IPS-NIHi7 (cell line): Measurements from ENCODE around the gene HS3ST3A1.

Experiments
- DNase-seq: peaks from one replicate; pipeline ENCODE4 v3.0.0; 2012; ENCODE audit warnings: mixed read lengths; ENCODE audit errors: extremely low spot score

The HS3ST3A1 gene

GRCh38 chr17:13598353-13599167 is 3.2 kb downstream of the HS3ST3A1 start:
- DNase-seq = no peak

- DNase-seq = peak; percentile 21
Observed at GRCh38 chr17:13597723-13598347, 3.9 kb downstream of the HS3ST3A1 start.

- DNase-seq = no peak
Observed at GRCh38 chr17:13596241-13596923, 5.3 kb downstream of the HS3ST3A1 start.

GRCh38 chr17:13595599-13595899 is 6.2 kb downstream of the HS3ST3A1 start:
- no peak for DNase-seq

GRCh38 chr17:13594762-13595598 is 6.7 kb downstream of the HS3ST3A1 start:
- peak; percentile 63 for DNase-seq

- no peak for DNase-seq
Observed at GRCh38 chr17:13594310-13594709, 7.4 kb downstream of the HS3ST3A1 start.

- DNase-seq = no peak
Observed at GRCh38 chr17:13593757-13594156, 8.0 kb downstream of the HS3ST3A1 start.

GRCh38 chr17:13593021-13593751 is 8.5 kb downstream of the HS3ST3A1 start:
- DNase-seq = no peak

GRCh38 chr17:13592427-13592826 is 9.3 kb downstream of the HS3ST3A1 start:
- DNase-seq = no peak

- DNase-seq = no peak
Observed at GRCh38 chr17:13590441-13590840, 11.3 kb downstream of the HS3ST3A1 start.

GRCh38 chr17:13589658-13590057 is 12.1 kb downstream of the HS3ST3A1 start:
- no peak for DNase-seq

GRCh38 chr17:13587487-13588338 is 14.0 kb downstream of the HS3ST3A1 start:
- DNase-seq = no peak

- DNase-seq = no peak
Observed at GRCh38 chr17:13584701-13585080, 17.0 kb downstream of the HS3ST3A1 start.

- no peak for DNase-seq
Observed at GRCh38 chr17:13583996-13584700, 17.6 kb downstream of the HS3ST3A1 start.

- DNase-seq = no peak
Observed at GRCh38 chr17:13582776-13583547, 18.8 kb downstream of the HS3ST3A1 start.

- DNase-seq = no peak
Observed at GRCh38 chr17:13581925-13582324, 19.8 kb downstream of the HS3ST3A1 start.

- DNase-seq = no peak
Observed at GRCh38 chr17:13580790-13581189, 20.9 kb downstream of the HS3ST3A1 start.

- no peak for DNase-seq
Observed at GRCh38 chr17:13576661-13577526, 24.8 kb downstream of the HS3ST3A1 start.
